ENCODE results near the gene CNGA2.

The CNGA2 gene

GRCh38 chrX:151703487-151703886 is 31.1 kb upstream of the CNGA2 start:
- Histone ChIP-seq H4K91ac (ENCODE audit: low read depth, low read length, poor library complexity) (no peak overlapping the region), H3K9ac (ENCODE audit: low read depth, low read length, poor library complexity) (no peak overlapping the region), H3K23ac (ENCODE audit: low read depth, low read length, poor library complexity) (no peak overlapping the region), H2BK12ac (ENCODE audit: low read length) (no peak overlapping the region), H2BK5ac (ENCODE audit: low read length) (no peak overlapping the region), H2AFZ (ENCODE audit: low read length) (no peak overlapping the region), H3K4me1 (ENCODE audit: control insufficient read depth in 2 of 2, insufficient read depth in 1 of 2, low read depth in 1 of 2, low read length in 2 of 2) (peaks cover 0 to 6% of the 10 kb centered on the region in 2 donors), H3K9me3 (replicated peaks in 1 of 2; ENCODE audit: control insufficient read depth in 2 of 2, insufficient read depth in 1 of 2, low read depth in 1 of 2, low read length in 2 of 2) (no peaks in the 10 kb centered on the region), H3K14ac (ENCODE audit: low read length) (no peak overlapping the region), H3K36me3 (replicated peaks in 1 of 2; ENCODE audit: control insufficient read depth in 2 of 2, insufficient read depth in 2 of 2, low read length in 2 of 2) (no peaks in the 10 kb centered on the region), H3K27me3 (ENCODE audit: control insufficient read depth in 3 of 3, insufficient read depth in 3 of 3, low read depth in 1 of 3, low read length in 3 of 3) (peaks cover 0 to 22% (median 0%) of the 10 kb centered on the region in 3 experiments), H3K4me2 (ENCODE audit: insufficient read depth, low read length, poor library complexity, severe bottlenecking) (no peak overlapping the region), H2BK15ac (ENCODE audit: low read length) (no peak overlapping the region), H3K79me1 (ENCODE audit: low read depth, low read length) (no peaks in the 10 kb centered on the region), H3K18ac (ENCODE audit: low read length) (no peak overlapping the region), H4K8ac (ENCODE audit: low read depth, low read length) (no peak overlapping the region), H3K4me3 (ENCODE audit: low read length in 2 of 2) (no peak overlapping the region), H2BK120ac (ENCODE audit: low read depth, low read length) (no peak overlapping the region), H2AK5ac (ENCODE audit: low read depth, low read length) (no peak overlapping the region), H3K4ac (ENCODE audit: low read length) (no peak overlapping the region), H3K27ac (replicated peaks; ENCODE audit: low read length) (no peak overlapping the region)
- no CpG with 5 or more reads among the region's 7 CpGs for WGBS, 2 donors (ENCODE audit: extremely low coverage in 2 of 2, insufficient read length in 2 of 2, insufficient replicate concordance in 1 of 2)
- DNase-seq (ENCODE audit: low spot score): no peak

- WGBS, 2 donors (ENCODE audit: extremely low coverage in 2 of 2, insufficient read length in 2 of 2, insufficient replicate concordance in 1 of 2): no CpG with 5 or more reads among the region's 13 CpGs
- Histone ChIP-seq H4K91ac (ENCODE audit: low read depth, low read length, poor library complexity) (no peak overlapping the region), H3K27me3 (ENCODE audit: control insufficient read depth in 3 of 3, insufficient read depth in 3 of 3, low read depth in 1 of 3, low read length in 3 of 3) (peaks cover 0 to 22% (median 0%) of the 10 kb centered on the region in 3 experiments), H3K4me2 (ENCODE audit: insufficient read depth, low read length, poor library complexity, severe bottlenecking) (no peak overlapping the region), H2BK15ac (ENCODE audit: low read length) (no peak overlapping the region), H3K14ac (ENCODE audit: low read length) (no peak overlapping the region), H3K27ac (replicated peaks; ENCODE audit: low read length) (no peak overlapping the region), H2AFZ (ENCODE audit: low read length) (no peak overlapping the region), H3K23ac (ENCODE audit: low read depth, low read length, poor library complexity) (no peak overlapping the region), H3K4me1 (ENCODE audit: control insufficient read depth in 2 of 2, insufficient read depth in 1 of 2, low read depth in 1 of 2, low read length in 2 of 2) (peaks cover 0 to 6% of the 10 kb centered on the region in 2 donors), H2BK5ac (ENCODE audit: low read length) (no peak overlapping the region), H2BK120ac (ENCODE audit: low read depth, low read length) (no peak overlapping the region), H3K79me1 (ENCODE audit: low read depth, low read length) (no peaks in the 10 kb centered on the region), H3K18ac (ENCODE audit: low read length) (no peak overlapping the region), H3K4ac (ENCODE audit: low read length) (no peak overlapping the region), H2BK12ac (ENCODE audit: low read length) (no peak overlapping the region), H3K36me3 (replicated peaks in 1 of 2; ENCODE audit: control insufficient read depth in 2 of 2, insufficient read depth in 2 of 2, low read length in 2 of 2) (no peaks in the 10 kb centered on the region), H4K8ac (ENCODE audit: low read depth, low read length) (no peak overlapping the region), H2AK5ac (ENCODE audit: low read depth, low read length) (no peak overlapping the region), H3K9me3 (replicated peaks in 1 of 2; ENCODE audit: control insufficient read depth in 2 of 2, insufficient read depth in 1 of 2, low read depth in 1 of 2, low read length in 2 of 2) (no peaks in the 10 kb centered on the region), H3K4me3 (ENCODE audit: low read length in 2 of 2) (no peak overlapping the region), H3K9ac (ENCODE audit: low read depth, low read length, poor library complexity) (no peak overlapping the region)
- DNase-seq (ENCODE audit: low spot score): no peak
Measured at GRCh38 chrX:151704041-151704663, 30.4 kb upstream of the CNGA2 start.

- H2BK120ac ChIP-seq (ENCODE audit: low read depth, low read length): no peak overlapping the region
- no peak overlapping the region for H2BK15ac ChIP-seq (ENCODE audit: low read length)
- peaks cover 0 to 2% of the 10 kb centered on the region in 2 donors for H3K4me1 ChIP-seq (ENCODE audit: control insufficient read depth in 2 of 2, insufficient read depth in 1 of 2, low read depth in 1 of 2, low read length in 2 of 2)
- DNase-seq (ENCODE audit: low spot score): no peak
- no peak overlapping the region for H2AK5ac ChIP-seq (ENCODE audit: low read depth, low read length)
- no peak overlapping the region for H3K27ac ChIP-seq (replicated peaks; ENCODE audit: low read length)
- H3K23ac ChIP-seq (ENCODE audit: low read depth, low read length, poor library complexity): no peak overlapping the region
- no peaks in the 10 kb centered on the region for H3K9me3 ChIP-seq (replicated peaks in 1 of 2; ENCODE audit: control insufficient read depth in 2 of 2, insufficient read depth in 1 of 2, low read depth in 1 of 2, low read length in 2 of 2)
- no peak overlapping the region for H3K4me3 ChIP-seq (ENCODE audit: low read length in 2 of 2)
- no peak overlapping the region for H3K4me2 ChIP-seq (ENCODE audit: insufficient read depth, low read length, poor library complexity, severe bottlenecking)
- no peak overlapping the region for H2AFZ ChIP-seq (ENCODE audit: low read length)
- H3K4ac ChIP-seq (ENCODE audit: low read length): no peak overlapping the region
- H2BK5ac ChIP-seq (ENCODE audit: low read length): no peak overlapping the region
- H3K14ac ChIP-seq (ENCODE audit: low read length): no peak overlapping the region
- no peak overlapping the region for H4K91ac ChIP-seq (ENCODE audit: low read depth, low read length, poor library complexity)
- no peak overlapping the region for H2BK12ac ChIP-seq (ENCODE audit: low read length)
- H4K8ac ChIP-seq (ENCODE audit: low read depth, low read length): no peak overlapping the region
- H3K36me3 ChIP-seq (replicated peaks in 1 of 2; ENCODE audit: control insufficient read depth in 2 of 2, insufficient read depth in 2 of 2, low read length in 2 of 2): no peaks in the 10 kb centered on the region
- peaks cover 0 to 13% (median 0%) of the 10 kb centered on the region in 3 experiments for H3K27me3 ChIP-seq (ENCODE audit: control insufficient read depth in 3 of 3, insufficient read depth in 3 of 3, low read depth in 1 of 3, low read length in 3 of 3)
- H3K9ac ChIP-seq (ENCODE audit: low read depth, low read length, poor library complexity): no peak overlapping the region
- H3K79me1 ChIP-seq (ENCODE audit: low read depth, low read length): no peaks in the 10 kb centered on the region
- no CpG with 5 or more reads among the region's 7 CpGs for WGBS, 2 donors (ENCODE audit: extremely low coverage in 2 of 2, insufficient read length in 2 of 2, insufficient replicate concordance in 1 of 2)
- no peak overlapping the region for H3K18ac ChIP-seq (ENCODE audit: low read length)
Measured at GRCh38 chrX:151708821-151709220, 25.7 kb upstream of the CNGA2 start.

- Histone ChIP-seq H3K4me1 (ENCODE audit: control insufficient read depth in 2 of 2, insufficient read depth in 1 of 2, low read depth in 1 of 2, low read length in 2 of 2) (no peaks in the 10 kb centered on the region), H2AK5ac (ENCODE audit: low read depth, low read length) (no peak overlapping the region), H3K27ac (replicated peaks; ENCODE audit: low read length) (no peak overlapping the region), H2BK120ac (ENCODE audit: low read depth, low read length) (no peak overlapping the region), H2BK15ac (ENCODE audit: low read length) (no peak overlapping the region), H3K4me3 (ENCODE audit: low read length in 2 of 2) (no peak overlapping the region), H3K27me3 (ENCODE audit: control insufficient read depth in 3 of 3, insufficient read depth in 3 of 3, low read depth in 1 of 3, low read length in 3 of 3) (peaks cover 0 to 9% (median 0%) of the 10 kb centered on the region in 3 experiments), H3K14ac (ENCODE audit: low read length) (no peak overlapping the region), H3K9ac (ENCODE audit: low read depth, low read length, poor library complexity) (no peak overlapping the region), H3K4ac (ENCODE audit: low read length) (no peak overlapping the region), H3K36me3 (replicated peaks in 1 of 2; ENCODE audit: control insufficient read depth in 2 of 2, insufficient read depth in 2 of 2, low read length in 2 of 2) (no peaks in the 10 kb centered on the region), H2AFZ (ENCODE audit: low read length) (no peak overlapping the region), H3K9me3 (replicated peaks in 1 of 2; ENCODE audit: control insufficient read depth in 2 of 2, insufficient read depth in 1 of 2, low read depth in 1 of 2, low read length in 2 of 2) (no peaks in the 10 kb centered on the region), H4K91ac (ENCODE audit: low read depth, low read length, poor library complexity) (no peak overlapping the region), H3K4me2 (ENCODE audit: insufficient read depth, low read length, poor library complexity, severe bottlenecking) (no peak overlapping the region), H3K18ac (ENCODE audit: low read length) (no peak overlapping the region), H2BK12ac (ENCODE audit: low read length) (no peak overlapping the region), H4K8ac (ENCODE audit: low read depth, low read length) (no peak overlapping the region), H3K79me1 (ENCODE audit: low read depth, low read length) (no peaks in the 10 kb centered on the region), H2BK5ac (ENCODE audit: low read length) (no peak overlapping the region), H3K23ac (ENCODE audit: low read depth, low read length, poor library complexity) (no peak overlapping the region)
- WGBS, 2 donors (ENCODE audit: extremely low coverage in 2 of 2, insufficient read length in 2 of 2, insufficient replicate concordance in 1 of 2): no CpG with 5 or more reads among the region's 2 CpGs
- DNase-seq (ENCODE audit: low spot score): no peak
Measured at GRCh38 chrX:151710457-151710856, 24.1 kb upstream of the CNGA2 start.

All from neuronal stem cell (in vitro differentiated cells).